Fibroblast of skin of abdomen (primary cell): ENCODE measurements around the gene ATP1B1.
A peak's percentile ranks its signal among the peaks of the same experiment; 100 is the strongest.

ENCODE experiments used
- DNase-seq: peaks from one replicate; pipeline ENCODE4 v3.0.0-alpha.2; 2013

The ATP1B1 gene

DNA sequence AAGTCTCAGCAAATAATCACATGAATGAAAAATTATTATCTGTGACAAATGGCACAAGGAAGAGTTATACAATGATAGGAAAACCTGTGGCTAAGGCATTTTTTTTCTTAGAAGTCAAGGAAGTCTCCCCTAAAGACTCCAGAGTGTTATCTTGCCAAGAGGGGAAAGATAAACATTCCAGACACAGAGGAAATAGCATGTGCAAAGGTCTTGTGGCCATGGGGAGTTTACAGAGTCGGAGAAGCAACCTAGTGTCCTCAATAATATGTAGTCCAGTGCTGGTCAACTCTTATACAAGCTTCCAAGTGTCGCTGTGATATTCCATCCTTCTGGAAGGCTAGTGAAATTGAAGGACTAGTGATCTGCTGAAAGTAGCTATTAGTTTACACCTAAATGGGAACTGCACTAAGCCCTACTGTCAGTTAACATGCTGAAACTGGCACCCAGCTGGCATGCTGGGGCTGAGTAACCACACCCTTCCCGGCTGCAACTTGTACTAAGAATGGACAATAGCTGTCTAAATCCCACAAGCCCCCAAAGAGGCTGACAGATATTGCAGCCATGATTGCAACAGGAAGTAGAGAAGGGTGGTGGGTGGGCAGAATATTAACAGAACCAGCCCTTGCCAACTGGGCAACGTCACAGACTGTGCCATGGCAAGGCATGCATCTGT lies 11.5 kb upstream of the ATP1B1 start:
- DNase-seq: no peak

DNA sequence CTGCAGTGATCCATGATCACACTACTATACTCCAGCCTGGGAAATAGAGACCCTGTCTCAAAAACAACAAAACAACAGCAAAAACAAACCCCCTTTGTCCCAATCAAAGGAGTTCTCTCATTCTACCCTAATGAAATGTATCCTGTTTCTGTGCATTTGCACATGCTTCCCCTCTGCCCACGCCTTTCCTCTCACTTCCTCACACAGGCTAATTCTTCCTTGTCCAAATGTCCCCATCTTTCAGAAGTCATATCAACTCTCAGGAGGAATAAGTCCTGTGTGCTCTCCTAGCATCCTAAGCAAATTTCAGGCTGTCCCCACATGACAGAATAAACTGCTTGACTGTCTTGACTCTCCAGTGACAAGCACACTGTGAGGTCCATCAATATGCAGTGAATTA lies 8.1 kb upstream of the ATP1B1 start:
- DNase-seq: no peak

DNA sequence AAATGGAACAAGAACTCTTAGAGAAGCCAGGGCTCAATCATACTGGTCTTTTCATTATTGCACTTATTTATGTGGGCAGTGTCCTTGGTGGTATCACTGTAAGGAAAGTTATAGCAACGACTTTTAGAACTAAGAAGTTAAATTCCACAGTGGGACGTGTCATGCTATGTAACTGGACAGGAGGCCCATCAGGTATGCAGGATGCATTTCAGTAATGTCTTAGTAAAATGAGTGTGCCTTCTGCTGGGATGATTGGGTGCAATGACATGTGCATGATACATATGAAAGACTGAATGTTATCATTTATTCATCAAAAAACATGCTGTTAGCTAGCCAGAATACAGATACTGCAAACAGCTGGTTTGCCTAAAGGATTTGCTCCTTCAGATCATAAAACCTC lies 6.9 kb upstream of the ATP1B1 start:
- DNase-seq: no peak

DNA sequence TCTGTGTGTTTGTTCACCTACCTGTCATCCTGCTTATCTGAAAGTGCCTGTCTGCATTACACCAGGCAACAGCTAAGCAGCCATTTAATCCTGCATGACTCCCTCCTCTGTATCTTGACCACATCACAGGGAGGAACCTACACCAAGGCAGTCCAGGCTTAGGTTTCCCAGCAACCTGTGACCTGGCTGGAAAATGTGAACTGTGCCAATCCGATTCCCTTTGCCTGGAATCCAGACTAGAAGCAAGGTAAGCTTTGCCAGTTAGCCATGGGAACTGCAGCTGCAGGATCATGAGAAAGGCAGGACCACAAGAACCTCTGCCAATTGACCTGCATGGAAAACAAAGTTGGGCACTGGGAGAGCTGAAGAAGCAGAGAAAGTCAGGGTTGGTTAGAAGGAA lies 6.3 kb upstream of the ATP1B1 start:
- DNase-seq: no peak

DNA sequence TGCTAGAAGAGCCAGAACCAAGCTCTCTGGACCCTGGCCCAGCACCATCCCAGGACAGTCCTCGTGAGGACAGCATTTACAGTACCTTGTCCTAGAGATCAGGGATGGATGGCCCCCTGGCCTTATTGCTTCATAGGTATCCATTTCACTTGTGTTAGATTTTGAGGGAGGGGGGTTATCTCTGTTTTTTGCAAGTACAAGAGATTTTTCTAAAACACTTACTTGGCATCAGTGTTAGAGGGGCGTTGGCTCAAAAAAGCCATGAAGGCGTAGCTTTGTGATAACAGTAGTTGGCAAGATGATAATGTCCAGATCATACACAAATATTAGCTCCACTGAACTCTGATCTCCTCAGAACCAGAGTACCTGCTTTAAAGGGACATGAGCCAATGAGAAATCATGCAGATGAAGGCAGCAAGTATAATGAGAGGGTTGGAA lies 5.8 kb upstream of the ATP1B1 start:
- no peak for DNase-seq

DNA sequence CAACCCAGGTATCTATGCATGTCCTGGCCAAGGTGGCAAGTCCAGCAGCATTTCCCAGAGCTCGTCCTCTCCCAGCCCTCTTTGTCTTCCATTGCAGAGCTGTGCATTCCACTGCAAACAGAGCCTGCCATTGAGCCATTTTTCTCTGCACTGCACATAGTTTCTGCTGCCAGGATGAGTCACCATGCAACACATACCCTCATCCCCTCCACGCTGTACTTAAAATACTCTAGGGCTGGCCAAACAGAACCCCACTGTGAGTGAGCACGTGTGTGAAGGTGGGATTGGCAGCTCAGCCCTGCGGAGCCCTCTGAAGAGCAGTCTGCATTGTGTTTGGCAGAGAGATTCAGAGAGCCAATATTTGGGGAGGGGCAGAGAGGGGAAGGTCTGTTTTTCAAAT lies 3.9 kb upstream of the ATP1B1 start:
- DNase-seq: peak; percentile 84

DNA sequence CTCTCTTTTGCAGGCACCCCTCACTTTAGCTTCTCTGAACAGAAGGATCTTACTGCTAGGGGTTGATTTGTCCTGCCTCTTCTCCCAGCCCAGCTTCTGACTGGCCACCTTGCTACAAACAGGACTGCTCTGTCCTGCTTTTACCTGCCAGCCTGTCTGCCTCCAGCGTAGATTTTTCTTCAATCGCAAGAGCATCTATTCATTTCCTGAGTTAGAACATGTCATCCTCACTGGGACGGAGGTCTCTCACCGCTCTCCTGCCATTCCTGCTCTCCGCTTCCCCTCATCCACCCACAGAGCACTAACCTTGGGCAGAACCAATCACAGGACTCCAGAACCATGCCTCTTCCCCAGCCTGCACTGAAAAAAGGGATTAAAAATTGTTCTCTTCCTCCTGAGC lies 3.5 kb upstream of the ATP1B1 start:
- DNase-seq: no peak

DNA sequence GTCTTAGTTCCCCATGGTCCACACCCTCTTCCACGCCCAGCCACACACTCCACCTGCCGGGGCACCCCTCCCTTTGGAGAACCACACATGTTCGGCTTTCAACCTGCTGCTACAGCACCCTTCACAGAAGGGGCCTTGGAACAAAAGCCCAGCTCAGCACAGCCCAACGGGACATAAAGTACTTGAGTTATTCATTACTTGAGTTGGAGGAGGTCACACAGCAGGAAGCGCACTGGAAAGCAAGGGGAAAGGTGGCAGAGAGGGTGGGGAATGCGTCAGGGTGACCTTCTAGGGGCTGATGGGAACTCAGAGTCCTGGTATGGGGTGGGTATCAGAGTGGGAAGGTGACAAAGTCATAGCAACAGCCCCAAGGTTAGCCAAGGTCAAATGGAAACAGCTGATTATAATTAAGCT lies 3.0 kb upstream of the ATP1B1 start:
- no peak for DNase-seq

DNA sequence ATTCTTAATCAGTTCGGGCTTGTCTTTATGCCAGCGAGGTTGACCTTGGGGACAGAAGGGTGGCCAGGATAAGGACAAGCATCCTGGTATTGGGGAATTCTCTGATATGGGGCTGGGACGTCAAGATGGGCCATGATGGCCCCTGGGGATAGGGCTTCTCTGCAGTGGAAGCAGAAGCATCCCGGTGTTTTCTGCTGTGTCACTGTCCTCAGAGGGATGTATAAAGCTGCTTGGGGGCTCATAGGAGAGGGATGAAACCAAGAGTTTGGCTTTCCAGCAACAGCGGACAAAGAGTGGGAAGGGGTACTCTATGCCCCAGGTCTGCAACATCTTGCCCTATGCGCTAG lies 1.4 kb upstream of the ATP1B1 start:
- DNase-seq: no peak

DNA sequence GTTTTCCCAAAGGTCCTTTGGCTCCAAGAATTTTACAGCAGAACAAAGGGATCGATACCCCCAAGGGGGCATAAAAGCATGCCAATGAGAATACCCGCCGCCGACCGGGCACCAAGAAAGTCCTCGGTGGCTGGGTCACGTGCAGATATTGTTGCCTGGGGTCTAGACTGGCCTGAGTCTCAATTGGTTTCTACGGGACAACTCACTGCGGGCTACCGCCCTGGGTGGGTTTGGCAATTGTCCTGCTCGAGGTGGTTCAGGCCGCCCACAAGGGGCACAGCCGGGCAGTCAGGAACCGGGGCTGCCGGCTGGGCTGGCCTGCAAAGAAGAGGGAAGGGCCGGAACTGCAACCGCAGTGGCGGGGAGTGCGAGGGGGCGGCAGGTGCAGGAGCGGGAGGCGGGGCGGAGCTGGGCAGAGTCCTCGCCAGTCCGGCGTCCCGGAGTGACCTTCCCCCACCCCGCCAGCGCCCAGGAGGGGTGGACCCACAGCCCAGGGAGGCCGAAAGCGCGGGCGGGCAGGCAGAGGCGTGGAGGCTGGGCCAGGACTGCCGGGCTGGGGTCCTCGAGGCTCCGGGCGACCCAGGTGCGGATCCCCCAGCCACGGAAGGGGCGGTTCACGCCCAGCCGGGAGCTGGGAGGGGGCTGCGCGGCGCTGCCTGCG lies 926 bp upstream of the ATP1B1 start:
- no peak for DNase-seq

DNA sequence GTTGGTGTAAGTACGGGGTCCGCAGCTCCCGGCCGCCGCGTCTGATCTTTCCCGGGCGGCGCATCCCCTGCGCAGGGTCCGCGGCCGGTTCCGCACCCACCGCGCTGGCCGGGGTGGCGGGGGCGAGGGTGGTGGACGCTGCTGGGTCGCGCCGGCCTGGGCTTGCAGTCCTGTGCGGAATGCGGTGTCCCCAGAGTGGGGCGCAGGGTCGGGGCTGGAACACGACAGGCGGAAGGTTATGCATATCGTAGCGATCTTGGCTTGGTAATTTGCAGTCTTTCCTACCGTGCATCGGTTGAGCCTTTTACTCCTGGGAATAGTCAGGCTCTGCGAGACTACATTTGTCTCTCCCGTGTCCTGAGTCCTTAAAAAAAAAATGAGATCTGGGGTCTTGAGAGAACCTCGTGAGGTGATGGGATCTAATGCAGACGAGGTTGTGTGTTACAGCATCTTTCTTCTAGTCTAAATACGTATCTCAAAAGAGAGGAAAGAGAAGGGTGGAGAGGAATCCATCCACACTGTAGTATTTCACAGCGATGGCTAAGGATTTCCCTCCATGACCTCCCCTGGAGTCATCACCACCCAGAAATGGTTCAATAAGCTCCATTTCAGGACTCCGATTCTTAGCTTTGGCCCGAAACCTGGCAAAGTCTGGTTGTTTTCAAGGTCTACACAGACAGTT lies 572 bp downstream of the ATP1B1 start:
- DNase-seq: peak; percentile 31

DNA sequence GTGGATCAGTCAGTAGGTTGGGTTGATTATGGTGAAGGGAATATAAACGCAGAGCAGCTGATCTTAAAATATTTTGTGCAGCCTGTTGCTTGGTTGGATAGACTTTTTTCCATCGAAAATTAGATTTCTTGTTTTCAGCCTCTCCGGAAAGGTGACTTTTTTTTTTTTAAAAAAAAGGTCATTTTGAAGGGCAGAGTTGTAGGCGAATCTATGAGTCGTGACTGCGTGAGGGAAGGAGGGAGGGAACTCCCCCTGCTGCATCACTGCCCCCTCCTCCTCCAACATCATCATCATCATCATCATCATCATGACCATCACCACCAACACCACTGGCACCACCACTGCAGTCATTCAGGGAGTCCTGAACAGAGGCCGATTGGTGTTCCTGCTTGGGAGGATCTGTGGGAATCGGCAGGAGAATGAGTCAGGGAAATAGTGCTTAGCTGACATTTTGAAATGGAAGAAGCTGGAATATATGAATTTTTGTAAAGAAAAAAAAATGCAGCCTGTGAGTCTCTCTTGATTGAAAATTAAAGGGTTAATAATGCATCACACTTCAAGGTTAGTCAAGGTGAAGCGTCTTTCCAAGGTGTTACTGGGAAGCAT lies 1.2 kb downstream of the ATP1B1 start:
- DNase-seq: peak; percentile 43

DNA sequence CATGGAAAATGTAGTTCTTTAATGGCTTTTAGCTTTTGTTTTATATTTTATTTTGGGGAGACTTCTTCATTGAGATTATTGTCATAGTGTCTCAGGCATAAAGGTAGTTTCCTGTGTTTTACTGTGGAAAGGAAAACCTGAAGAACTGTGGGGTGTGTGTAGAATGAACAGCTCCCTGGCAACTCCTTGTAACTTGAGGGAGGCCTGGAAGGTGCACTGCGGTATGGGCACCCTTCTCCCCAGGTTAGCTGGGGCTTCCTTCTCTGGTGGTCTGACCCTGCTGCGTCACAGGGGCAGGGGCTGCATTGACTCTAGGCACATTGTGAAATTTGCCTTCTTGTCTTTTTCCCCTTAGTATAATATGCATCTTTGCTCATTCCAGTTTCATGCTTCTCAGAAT lies 1.7 kb downstream of the ATP1B1 start:
- DNase-seq: no peak

DNA sequence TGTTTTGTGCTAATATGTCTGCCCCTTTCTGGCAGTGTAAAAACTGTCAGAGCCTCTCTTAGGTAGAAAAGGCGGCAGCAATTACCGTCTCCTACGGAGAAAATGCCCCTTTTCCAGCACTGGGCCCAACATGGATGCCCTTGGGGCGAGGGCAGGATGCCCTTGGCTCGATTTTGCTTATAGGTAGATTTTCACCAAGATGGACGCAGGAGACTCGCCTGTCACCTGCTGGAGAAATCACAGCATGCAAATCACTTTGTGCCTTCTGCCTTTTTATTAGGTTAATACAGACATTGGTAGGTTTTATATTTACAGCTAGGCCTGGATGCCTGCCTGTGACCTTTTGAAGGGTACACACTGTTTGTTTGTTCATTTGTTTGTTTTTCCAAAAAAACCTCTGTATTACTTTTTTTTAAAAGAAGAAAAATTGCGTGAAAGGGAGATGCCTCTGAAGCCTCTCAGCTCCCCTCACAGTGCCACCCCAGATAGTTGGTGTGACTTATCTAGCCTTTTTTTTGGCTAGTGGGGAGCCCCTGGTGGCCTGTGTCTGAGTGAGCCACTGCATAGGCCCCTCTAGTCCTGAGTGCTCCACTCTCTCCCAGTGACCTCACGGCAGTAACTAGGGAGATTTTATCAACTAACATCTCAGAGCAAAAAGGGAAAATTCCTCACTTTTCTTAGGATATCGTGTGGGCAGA lies 2.5 kb downstream of the ATP1B1 start:
- DNase-seq: no peak

DNA sequence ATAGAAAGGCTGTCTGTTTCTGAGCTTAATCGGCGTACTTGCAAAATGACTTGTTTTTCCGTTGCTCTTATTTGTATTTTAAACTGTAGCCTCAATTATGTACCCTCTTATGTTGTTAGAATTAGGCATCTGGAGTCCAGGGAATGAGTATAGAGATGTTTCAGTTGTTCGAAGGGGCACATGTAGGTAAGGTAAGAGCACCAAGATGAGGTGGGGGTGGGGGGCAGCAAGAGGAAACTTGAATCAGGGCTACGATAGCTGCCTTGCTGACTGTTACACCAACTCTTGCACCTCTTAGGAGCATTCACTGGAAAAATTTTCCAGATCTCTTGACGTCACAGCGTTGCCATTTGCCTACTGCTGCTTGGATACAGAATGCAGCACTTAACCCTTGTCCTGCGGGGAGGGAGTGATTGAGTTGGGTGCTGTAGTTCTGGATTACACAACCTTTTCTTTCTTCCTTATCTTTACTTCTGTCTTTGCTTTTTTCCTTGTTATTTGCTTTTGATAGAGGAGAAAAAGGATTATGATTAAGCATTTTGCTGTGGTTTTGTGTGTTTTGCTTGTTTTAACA lies 3.2 kb downstream of the ATP1B1 start:
- peak; percentile 76 for DNase-seq

DNA sequence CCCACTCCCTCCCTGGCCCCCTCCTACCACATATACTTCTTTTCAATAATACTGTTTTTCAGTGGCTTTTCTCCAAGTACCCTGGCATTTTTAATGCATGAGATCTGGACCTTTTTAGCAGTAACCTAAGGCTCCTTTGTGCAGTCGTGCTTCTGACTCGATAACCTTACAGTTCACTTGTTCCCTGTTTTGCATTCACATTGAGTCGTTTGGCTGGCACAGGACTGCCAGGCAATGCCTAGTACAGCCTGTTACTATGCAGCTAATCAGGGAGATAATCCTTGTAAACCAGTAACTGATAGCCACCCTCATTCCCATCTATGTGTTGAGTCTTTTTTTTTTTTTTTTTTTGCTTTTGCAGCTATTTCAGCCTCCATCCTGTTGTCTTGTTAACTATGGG lies 3.7 kb downstream of the ATP1B1 start:
- DNase-seq: no peak

DNA sequence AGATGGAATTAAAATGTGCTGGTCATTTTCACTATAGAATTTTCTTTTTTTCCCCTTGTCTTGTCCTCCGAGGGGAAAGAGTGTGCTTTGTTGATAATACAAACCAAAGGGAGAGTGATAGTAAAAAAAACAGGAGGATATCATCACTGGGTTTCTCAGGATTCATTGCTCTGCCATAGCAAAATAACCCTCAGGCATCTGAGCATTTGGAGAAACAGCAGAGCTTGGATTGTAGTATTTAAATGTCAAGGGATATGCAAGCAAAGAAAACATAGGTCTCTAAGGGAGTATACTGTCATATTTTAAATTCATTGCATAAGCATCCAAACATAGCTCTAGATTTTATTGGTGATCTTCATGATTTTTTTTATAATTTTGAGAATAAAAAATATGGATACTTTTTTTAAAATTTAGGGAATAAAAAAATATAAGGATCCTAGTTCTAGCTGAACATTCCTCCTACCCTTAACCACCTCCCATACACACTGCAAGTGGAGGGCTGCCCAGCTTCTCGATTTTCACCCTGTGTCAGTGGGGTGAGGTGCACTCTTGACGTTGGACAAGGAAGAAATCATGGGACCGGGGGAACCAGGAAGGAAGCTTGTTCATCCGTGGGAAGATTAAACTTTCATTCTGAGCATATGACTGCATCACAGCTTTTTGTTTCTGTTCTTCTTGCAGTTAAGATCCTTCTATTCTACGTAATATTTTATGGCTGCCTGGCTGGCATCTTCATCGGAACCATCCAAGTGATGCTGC lies 4.4 kb downstream of the ATP1B1 start:
- DNase-seq: no peak

DNA sequence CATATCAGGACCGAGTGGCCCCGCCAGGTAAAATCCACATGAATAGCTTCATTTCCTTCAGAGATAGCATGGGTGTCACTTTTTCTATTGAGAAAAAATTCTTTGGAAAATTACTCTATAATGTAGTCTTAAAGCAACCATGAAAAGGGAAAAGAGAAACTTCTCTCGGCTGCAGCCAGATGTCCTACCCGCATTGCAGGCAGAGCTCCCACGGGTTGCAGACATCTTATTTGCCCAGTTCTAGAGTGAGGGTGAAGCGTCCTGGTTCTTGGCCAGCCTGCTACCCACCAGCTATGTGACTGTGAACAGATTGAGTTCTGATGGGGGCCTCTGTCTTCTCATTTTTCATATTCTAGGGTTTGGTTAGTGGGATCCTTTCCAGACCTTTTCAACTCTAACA lies 5.0 kb downstream of the ATP1B1 start:
- DNase-seq: no peak

DNA sequence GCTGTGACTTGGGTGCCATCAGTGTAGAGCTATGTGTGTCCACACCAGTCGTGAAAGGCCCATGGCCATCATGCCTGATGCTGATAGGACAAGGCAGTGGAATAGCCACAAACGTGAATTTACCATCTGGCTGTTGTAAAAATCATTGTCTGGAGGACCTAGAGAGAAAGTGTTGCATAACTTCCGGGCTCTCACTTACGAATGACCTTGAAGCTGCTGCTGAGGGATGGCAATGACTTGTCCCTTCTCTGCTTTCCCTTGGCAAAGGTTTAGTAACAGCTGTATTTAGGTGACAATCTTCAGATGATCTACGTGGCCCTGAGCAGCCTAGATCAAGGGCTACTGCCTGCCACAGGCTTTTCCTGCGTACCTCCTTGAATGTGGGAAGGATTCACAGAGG lies 5.8 kb downstream of the ATP1B1 start:
- no peak for DNase-seq

DNA sequence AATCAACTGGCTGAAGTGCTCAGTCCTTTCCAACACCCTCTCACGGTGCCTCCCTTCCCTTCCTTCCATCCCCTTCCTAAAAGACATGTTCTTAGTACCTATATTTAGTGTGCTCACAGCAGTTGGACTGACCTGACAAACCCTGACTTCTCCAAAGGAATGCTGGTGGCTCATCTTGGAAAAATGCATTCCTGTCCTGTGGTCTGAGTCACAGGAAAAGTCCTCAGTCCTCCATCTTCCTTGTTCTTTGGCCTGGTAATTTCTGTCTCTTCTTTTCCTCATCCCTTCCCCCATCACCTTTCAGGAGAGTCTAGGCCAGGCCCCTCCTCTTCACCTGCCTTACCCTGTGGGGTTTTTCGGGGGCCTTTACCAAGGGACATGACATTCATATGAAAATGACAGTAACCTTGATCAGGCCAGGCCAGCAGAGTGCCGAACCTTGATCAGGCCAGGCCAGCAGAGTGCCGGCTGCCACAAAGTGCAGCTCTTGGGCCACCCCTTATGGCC lies 7.2 kb downstream of the ATP1B1 start:
- peak; percentile 96 for DNase-seq

DNA sequence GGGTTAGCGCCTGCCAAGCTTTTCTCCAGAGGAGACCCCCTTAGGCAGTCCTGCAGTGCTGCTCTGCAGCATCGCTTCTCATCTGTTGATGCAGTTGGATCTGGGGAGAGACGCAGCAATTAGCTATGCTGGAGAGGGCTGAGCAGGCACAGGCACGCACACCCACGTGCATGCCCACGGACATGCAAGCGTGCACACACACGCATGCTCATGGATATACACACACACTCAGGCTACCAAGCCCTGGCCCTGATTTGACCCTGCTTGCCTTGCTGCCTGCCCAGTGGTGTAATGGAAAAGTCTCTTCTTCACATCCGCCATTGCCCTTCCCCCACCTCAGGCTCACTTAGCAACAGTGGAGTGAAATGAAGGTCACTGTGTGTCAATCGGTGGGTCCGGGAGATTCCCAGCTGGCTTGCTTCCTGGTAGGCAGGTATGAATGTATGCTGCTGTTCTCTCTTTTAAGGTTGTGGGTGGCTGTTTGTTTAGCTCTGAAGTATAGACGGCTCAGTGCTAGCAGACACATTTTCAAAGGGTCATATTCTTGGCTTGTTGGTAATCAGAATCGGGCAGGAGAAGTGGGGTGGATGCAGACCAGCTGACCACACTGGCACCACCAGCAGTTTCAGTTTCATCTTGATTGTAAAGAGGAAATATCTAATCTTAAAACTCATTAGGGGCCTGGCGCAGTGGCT lies 9.5 kb downstream of the ATP1B1 start:
- DNase-seq: no peak
